GM12878 (cell line): ENCODE data around the gene ITGBL1. TPM values are rescaled to one million over a fixed set of nuclear protein-coding genes. Genes with fewer than 3 reads are reported as not detected.

ENCODE experiments used
- ATAC-seq: fragments of 200-7000 bp; cut with Tn5 transposase; 3 replicates; pipeline ENCODE4 v1.9.1; 2020; ENCODE audit warnings: mild to moderate bottlenecking, moderate library complexity
- BruUV-seq: library from RNA; stranded (reverse); fragments of 400-500 nt; replicated peaks from 2 replicates; lab custom pipeline; 2021; lab: Mats Ljungman, UMichigan
- CTCF ChIA-PET: fragments of 300-600 bp; sonication (Branson Sonifier 250); formaldehyde crosslinking; extraction: SDS; loops from one replicate; lab custom pipeline; 2021; ENCODE audit warnings: inconsistent platforms; lab: Yijun Ruan, JAX
- POLR2A ChIA-PET: fragments of 350-600 bp; formaldehyde crosslinking; extraction: SDS; loops from one replicate; lab custom pipeline; 2021; ENCODE audit warnings: inconsistent platforms; lab: Charles Lee
- RAD21 ChIA-PET: fragments of 300-600 bp; sonication (Branson Sonifier 250); formaldehyde crosslinking; loops from one replicate; lab custom pipeline; 2023; ENCODE audit warnings: antibody characterized with exemption; ENCODE audit not compliant: unreplicated experiment; lab: Charles Lee
- SMC1A ChIA-PET: fragments of 300-600 bp; sonication (Branson Sonifier 250); formaldehyde crosslinking; loops from one replicate; lab custom pipeline; 2023; ENCODE audit not compliant: unreplicated experiment, uncharacterized antibody; lab: Charles Lee
- DNase-seq: peaks from one replicate; pipeline ENCODE4 v3.0.0-alpha.2; 2011; ENCODE audit warnings: low read depth, low spot score
- FAIRE-seq: peaks from 3 replicates; lab custom pipeline; 2011; peaks lifted over from hg19 to GRCh38; lab: Jason Lieb, UNC
- H2AFZ ChIP-seq: 2 replicates; pipeline ENCODE4 v1.6.0; 2011; ENCODE audit warnings: low read depth, low read length, control low read depth; ENCODE audit not compliant: control insufficient read depth
- H3K27ac ChIP-seq: 2 replicates; pipeline ENCODE4 v1.5.1; 2011; ENCODE audit warnings: control low read depth; ENCODE audit not compliant: control insufficient read depth, insufficient read depth
- H3K27me3 ChIP-seq, 2 experiments: replicated peaks in 1 of 2; 2 replicates each; pipeline versions ENCODE4 v1.6.0 to v1.6.1; 2011; ENCODE audit warnings: low read length in 1 of 2; ENCODE audit not compliant: control insufficient read depth in 2 of 2, insufficient read depth in 2 of 2
- H3K36me3 ChIP-seq, 2 experiments: 2 replicates each; pipeline ENCODE4 v1.5.1; 2011; ENCODE audit warnings: low read length in 1 of 2; ENCODE audit not compliant: control insufficient read depth in 2 of 2, insufficient read depth in 2 of 2
- H3K4me1 ChIP-seq: 2 replicates; pipeline ENCODE4 v1.6.1; 2011; ENCODE audit warnings: mild to moderate bottlenecking, low read length, moderate library complexity, mixed read lengths; ENCODE audit not compliant: control insufficient read depth, insufficient read depth
- H3K4me2 ChIP-seq: 2 replicates; pipeline ENCODE4 v1.6.0; 2011; ENCODE audit warnings: control low read depth; ENCODE audit not compliant: control insufficient read depth, insufficient read depth
- H3K4me3 ChIP-seq: fragments of 200-600 bp; sonication (generic); 2 replicates; pipeline ENCODE4 v1.5.1; 2016
- H3K79me2 ChIP-seq: 2 replicates; pipeline ENCODE4 v1.6.0; 2011; ENCODE audit warnings: low read length; ENCODE audit not compliant: control insufficient read depth, insufficient read depth
- H3K9ac ChIP-seq: 2 replicates; pipeline ENCODE4 v1.8.0; 2011; ENCODE audit warnings: low read length, control low read depth, mixed read lengths; ENCODE audit not compliant: control insufficient read depth, insufficient read depth
- H3K9me3 ChIP-seq: replicated peaks from 3 replicates; pipeline ENCODE4 v1.5.1; 2011; ENCODE audit warnings: mild to moderate bottlenecking, low read length; ENCODE audit not compliant: control insufficient read depth, insufficient read depth
- H4K20me1 ChIP-seq: 2 replicates; pipeline ENCODE4 v1.6.0; 2011; ENCODE audit not compliant: control insufficient read depth, insufficient read depth
- BMI1 ChIP-seq: fragments of 450-650 bp; IDR thresholded peaks from 2 replicates; pipeline ENCODE4 v1.6.1; 2016; ENCODE audit warnings: mild to moderate bottlenecking, moderate library complexity, borderline replicate concordance
- CEBPB ChIP-seq, 2 experiments: fragments of 150-350 bp in 1 of 2; IDR thresholded peaks; 2 replicates each; pipeline ENCODE4 v1.6.1; 2012 to 2014; ENCODE audit warnings: low read depth in 2 of 2, low read length in 2 of 2, borderline replicate concordance in 1 of 2, inconsistent platforms in 1 of 2
- CUX1 ChIP-seq: IDR thresholded peaks from 2 replicates; pipeline ENCODE4 v1.6.1; 2012; ENCODE audit warnings: improper control_type of control experiment, low read depth, low read length; ENCODE audit not compliant: insufficient replicate concordance
- EED ChIP-seq: sonication (generic); IDR thresholded peaks from 2 replicates; pipeline ENCODE4 v1.6.1; 2016; ENCODE audit warnings: antibody characterized with exemption, low read depth
- FOS ChIP-seq: IDR thresholded peaks from 3 replicates; pipeline ENCODE4 v1.6.1; 2011; ENCODE audit warnings: borderline replicate concordance; ENCODE audit not compliant: insufficient read length; ENCODE audit errors: extremely low read depth
- GABPA ChIP-seq: IDR thresholded peaks from 2 replicates; pipeline ENCODE4 v1.6.1; 2014; ENCODE audit warnings: antibody characterized with exemption, low read depth, mild to moderate bottlenecking, inconsistent platforms
- IKZF1 ChIP-seq: fragments of 450-650 bp; conservative IDR thresholded peaks from 2 replicates; pipeline ENCODE4 v1.6.1; 2017; ENCODE audit warnings: antibody characterized with exemption, mild to moderate bottlenecking
- MEF2A ChIP-seq: IDR thresholded peaks from 2 replicates; pipeline ENCODE4 v1.6.1; 2011; ENCODE audit warnings: low read depth, mild to moderate bottlenecking, low read length, moderate library complexity; ENCODE audit not compliant: insufficient read depth
- PML ChIP-seq: IDR thresholded peaks from 2 replicates; pipeline ENCODE4 v1.6.1; 2012; ENCODE audit warnings: low read length, inconsistent platforms
- RELB ChIP-seq: fragments of 450-650 bp; IDR thresholded peaks from 2 replicates; pipeline ENCODE4 v1.6.1; 2017; ENCODE audit warnings: low read depth, mild to moderate bottlenecking, moderate library complexity
- SMAD1 ChIP-seq: fragments of 450-650 bp; IDR thresholded peaks from 2 replicates; pipeline ENCODE4 v1.6.1; 2018; ENCODE audit warnings: mild to moderate bottlenecking, low read depth; ENCODE audit not compliant: partially characterized antibody
- SMARCA5 ChIP-seq: fragments of 450-650 bp; IDR thresholded peaks from 2 replicates; pipeline ENCODE4 v1.6.1; 2017; ENCODE audit warnings: mild to moderate bottlenecking
- ZNF24 ChIP-seq: fragments of 450-650 bp; IDR thresholded peaks from 2 replicates; pipeline ENCODE4 v1.6.1; 2017; ENCODE audit warnings: antibody characterized with exemption, mild to moderate bottlenecking
- ZNF622 ChIP-seq: fragments of 450-650 bp; IDR thresholded peaks from 2 replicates; pipeline ENCODE4 v1.6.1; 2017; ENCODE audit warnings: mild to moderate bottlenecking, inconsistent platforms
- WGBS: methylation state at CpG from one replicate; pipeline ENCODE4 v1.1.6; 2016; ENCODE audit warnings: low lambda C conversion rate; ENCODE audit not compliant: insufficient replicate concordance, insufficient coverage; ENCODE audit errors: missing lambda C conversion rate; 5-methylcytosine and 5-hydroxymethylcytosine counted together
- in situ Hi-C: fragments of 300-500 bp; cut with MboI; formaldehyde crosslinking; loops from 9 replicates; pipeline ENCODE4 v1.14.3; 2018; ENCODE audit warnings: mixed read lengths
- intact Hi-C: fragments of 100-400 bp; cut with micrococcal nuclease; formaldehyde crosslinking; loops from one replicate; pipeline ENCODE4 v1.14.2; 2022; ENCODE audit not compliant: unreplicated experiment
- polyA plus RNA-seq, 11 experiments: library from polyadenylated mRNA; depleted of rRNA in 4 of 11; unstranded in 6 of 11; stranded (reverse) in 5 of 11; fragments of >200 nt; fragmentation: Nextera tagmentation in 4 of 11; fragmentation: Illumina TruSeq in 1 of 11; extraction: Ambion mirVana in 4 of 11; extraction: Trizol in 1 of 11; gene quantifications; 1 replicate in 1 of 11; 2 replicates in 10 of 11; pipeline versions ENCODE4 v1.2.1 to v1.2.3, GENCODE V29; 2011 to 2016; ENCODE audit warnings: inconsistent platforms in 2 of 11, missing spikeins in 2 of 11, low read depth in 1 of 11
- total RNA-seq, 4 experiments: library from RNA; depleted of rRNA in 3 of 4; stranded (reverse); fragments of >200 nt in 3 of 4; fragmentation: Illumina TruSeq in 1 of 4; extraction: Trizol in 1 of 4; gene quantifications; 2 replicates each; pipeline versions ENCODE4 v1.2.1 to v1.2.3, GENCODE V29; 2013 to 2021
- TF ChIP-seq, protein P1 (sequence below): IDR thresholded peaks from 2 replicates; pipeline ENCODE4 v1.6.1; 2011; ENCODE audit warnings: mild to moderate bottlenecking, low read depth, low read length, moderate library complexity; ENCODE audit not compliant: insufficient replicate concordance

Gene ITGBL1
- total and polyA plus RNA-seq, 10 of the 15 experiments (the other 5 are each of a cell fraction or from before 2014, with no cell fraction given), result 0.17 to 2.8 (median 0.28) TPM; not detected in 3

GRCh38 chr13:101739382-101740178 is 287.1 kb downstream of the ITGBL1 start:
- Histone ChIP-seq H3K9ac (no peak overlapping the region), H3K9me3 (no peaks in the 10 kb centered on the region), H3K79me2 (no peaks in the 10 kb centered on the region), H3K36me3 (no peaks in the 10 kb centered on the region), H3K27ac (no peak overlapping the region), H4K20me1 (no peaks in the 10 kb centered on the region), H3K4me2 (no peak overlapping the region), H2AFZ (peak overlapping the region; percentile 70), H3K27me3 (no peaks in the 10 kb centered on the region), H3K4me3 (no peak overlapping the region), H3K4me1 (peaks cover 4% of the 10 kb centered on the region; the same call in 1 of the 2 replicates)
- BruUV-seq, result no TSS peak
- peak; percentile 91 for ATAC-seq
- peak; percentile 40 for DNase-seq
- WGBS, result 20% methylated on average over 9 of the region's 9 CpGs
- ChIA-PET CTCF (interaction anchor here (1.2 kb wide), 1 partner anchor 13 kb away, joined by 3 read pairs; no protein-coding TSS in a partner anchor), RAD21 (no interaction called here), POLR2A (no interaction called here), SMC1A (interaction anchor here (0.9 to 1.2 kb wide), 3 partner anchors 16 to 82 kb away, joined by 3 to 6 read pairs (median 3); no protein-coding TSS in a partner anchor)
- intact Hi-C loops (no loop called here), in situ Hi-C loops (no loop called here)
- FAIRE-seq, result no peak
- TF ChIP-seq PML, result no peak
- TF ChIP-seq RELB, result 0 out of 2 replicates have a peak, but pooled peaks have one; percentile 23
- TF ChIP-seq FOS, result no peak
- no peak for TF ChIP-seq ZNF622
- TF ChIP-seq BMI1, result no peak
- 0 out of 2 replicates have a peak, but pooled peaks have one; percentile 26 for TF ChIP-seq ZNF24
- no peak for TF ChIP-seq CUX1
- TF ChIP-seq MEF2A, result no peak
- TF ChIP-seq, protein P1, sequence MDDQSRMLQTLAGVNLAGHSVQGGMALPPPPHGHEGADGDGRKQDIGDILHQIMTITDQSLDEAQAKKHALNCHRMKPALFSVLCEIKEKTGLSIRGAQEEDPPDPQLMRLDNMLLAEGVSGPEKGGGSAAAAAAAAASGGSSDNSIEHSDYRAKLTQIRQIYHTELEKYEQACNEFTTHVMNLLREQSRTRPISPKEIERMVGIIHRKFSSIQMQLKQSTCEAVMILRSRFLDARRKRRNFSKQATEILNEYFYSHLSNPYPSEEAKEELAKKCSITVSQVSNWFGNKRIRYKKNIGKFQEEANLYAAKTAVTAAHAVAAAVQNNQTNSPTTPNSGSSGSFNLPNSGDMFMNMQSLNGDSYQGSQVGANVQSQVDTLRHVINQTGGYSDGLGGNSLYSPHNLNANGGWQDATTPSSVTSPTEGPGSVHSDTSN, result peak; percentile 62
- no peak for TF ChIP-seq EED
- TF ChIP-seq GABPA, result no peak
- peak; percentile 41; the same call in 1 of the 2 replicates for TF ChIP-seq IKZF1
- TF ChIP-seq SMAD1, result no peak
- TF ChIP-seq CEBPB (IDR thresholded peaks at IDR 0.05; ENCODE audit: borderline replicate concordance in 1 of 2, low read depth in 2 of 2, low read length in 2 of 2), result peak in 1 of 2 experiments; percentile 55; a peak in 1 of 4 replicates
- TF ChIP-seq SMARCA5, result 0 out of 2 replicates have a peak, but pooled peaks have one; percentile 38
